Calu3 (cell line): Measurements from ENCODE around the gene HDAC7. TPM values are rescaled to one million over a fixed set of nuclear protein-coding genes. Genes with fewer than 3 reads are reported as not detected.

ENCODE experiments used
- BruUV-seq: library from RNA; stranded (reverse); fragments of 400-500 nt; replicated peaks from 2 replicates; lab custom pipeline; 2021; lab: Mats Ljungman, UMichigan
- CTCF ChIA-PET: fragments of 300-600 bp; sonication (Branson Sonifier 250); formaldehyde crosslinking; loops from one replicate; lab custom pipeline; 2022; ENCODE audit warnings: antibody characterized with exemption; lab: Charles Lee
- DNase-seq: peaks from one replicate; pipeline ENCODE4 v3.0.0; 2022
- H3K27ac Mint-ChIP-seq: one replicate; pipeline ENCODE4 v1.8.0; 2022; ENCODE audit warnings: mixed read lengths; ENCODE audit not compliant: unreplicated experiment
- H3K27me3 Mint-ChIP-seq: one replicate; pipeline ENCODE4 v1.8.0; 2022; ENCODE audit warnings: mixed read lengths; ENCODE audit not compliant: unreplicated experiment
- H3K36me3 Mint-ChIP-seq: one replicate; pipeline ENCODE4 v1.8.0; 2022; ENCODE audit warnings: mild to moderate bottlenecking, moderate library complexity, mixed read lengths; ENCODE audit not compliant: insufficient read depth, unreplicated experiment
- H3K4me1 Mint-ChIP-seq: one replicate; pipeline ENCODE4 v1.8.0; 2022; ENCODE audit warnings: mild to moderate bottlenecking, low read depth, mixed read lengths; ENCODE audit not compliant: unreplicated experiment
- H3K4me3 Mint-ChIP-seq: one replicate; pipeline ENCODE4 v1.8.0; 2022; ENCODE audit warnings: mild to moderate bottlenecking, low read depth, moderate library complexity, mixed read lengths; ENCODE audit not compliant: unreplicated experiment
- H3K9me3 Mint-ChIP-seq: one replicate; pipeline ENCODE4 v1.8.0; 2022; ENCODE audit warnings: low read depth, mixed read lengths; ENCODE audit not compliant: unreplicated experiment
- CTCF ChIP-seq: fragments of 200-600 bp; IDR thresholded peaks from one replicate; pipeline ENCODE4 v1.8.0; 2022; ENCODE audit warnings: antibody characterized with exemption; ENCODE audit not compliant: unreplicated experiment
- intact Hi-C: fragments of 100-400 bp; cut with micrococcal nuclease; formaldehyde crosslinking; loops from one replicate; pipeline ENCODE4 v1.10.0; 2022; ENCODE audit not compliant: unreplicated experiment
- total RNA-seq: library from RNA; stranded (reverse); gene quantifications from 2 replicates; pipeline ENCODE4 v1.2.3, GENCODE V29; 2022

Gene HDAC7
- total RNA-seq, 1 experiment from 2014 or later = 41.8 TPM

DNA sequence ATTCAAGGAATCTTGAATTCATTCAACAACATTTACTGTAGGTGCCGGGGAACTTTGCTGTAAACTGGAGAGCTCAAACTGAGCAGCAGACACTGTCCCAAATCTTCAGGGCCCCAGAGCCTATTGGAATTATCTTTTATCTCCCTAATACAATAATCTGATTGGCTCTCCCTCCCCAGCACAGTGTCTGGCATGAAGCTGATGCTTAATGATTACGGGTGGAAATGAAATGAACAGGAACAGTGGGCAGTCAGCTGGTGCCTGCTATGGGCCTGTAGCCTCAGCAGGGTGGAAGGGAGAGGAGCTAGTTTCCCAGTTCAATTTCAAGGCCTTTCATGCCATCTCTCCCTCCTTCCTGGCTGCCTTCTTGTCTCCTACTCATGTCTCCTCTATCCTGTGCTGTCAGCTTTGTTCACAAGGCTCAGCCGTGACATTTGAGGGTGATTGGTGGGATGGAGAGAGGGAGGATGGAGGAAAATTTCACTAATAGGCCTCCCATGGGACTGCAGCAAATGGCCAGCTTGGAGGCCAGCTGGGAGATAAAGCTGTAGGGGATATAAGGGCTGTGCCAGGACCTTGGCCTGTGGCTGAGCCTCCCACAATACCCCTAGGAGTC is 56.7 kb downstream of the HDAC7 start:
- H3K27me3 Mint-ChIP-seq = no peaks in the 10 kb centered on the region
- no peak for DNase-seq
- H3K27ac Mint-ChIP-seq = no peak overlapping the region
- no peak for TF ChIP-seq CTCF
- H3K4me1 Mint-ChIP-seq = no peaks in the 10 kb centered on the region
- no TSS peak for BruUV-seq
- intact Hi-C loops = no loop called here
- no peak overlapping the region for H3K4me3 Mint-ChIP-seq
- CTCF ChIA-PET = interaction anchor here (1.5 kb wide), 1 partner anchor 19 kb away, joined by 5 read pairs; no protein-coding TSS in a partner anchor
- no peaks in the 10 kb centered on the region for H3K9me3 Mint-ChIP-seq
- H3K36me3 Mint-ChIP-seq = peaks cover 7% of the 10 kb centered on the region

GRCh38 chr12:47758834-47759690 is 60.6 kb downstream of the HDAC7 start, which contains the start of gene RAPGEF3:
Gene RAPGEF3 (minus strand): TSS chr12:47758880. CDS start chr12:47758556, 324 bp downstream.
- peak within 1 kb of the TSS; percentile 82 for H3K4me3 Mint-ChIP-seq
- intact Hi-C loops = loop anchor here (2.0 kb wide), 1 partner anchor 14 kb away; no protein-coding TSS in a partner anchor
- peaks cover 17% of the 10 kb centered on the region for H3K36me3 Mint-ChIP-seq
- DNase-seq = peak; percentile 83
- CTCF ChIA-PET = interaction anchor here (0.9 to 2.1 kb wide), 4 partner anchors 12 to 17 kb away, joined by 3 to 14 read pairs (median 6); no protein-coding TSS in a partner anchor
- no peaks in the 10 kb centered on the region for H3K27me3 Mint-ChIP-seq
- no peaks in the 10 kb centered on the region for H3K9me3 Mint-ChIP-seq
- TF ChIP-seq CTCF = peak; percentile 29
- TSS peak; percentile 11 for BruUV-seq
- H3K4me1 Mint-ChIP-seq = peaks cover 34% of the 10 kb centered on the region
- peak within 1 kb of the TSS; percentile 85 for H3K27ac Mint-ChIP-seq

GRCh38 chr12:47758584-47758833 is 61.2 kb downstream of the HDAC7 start:
- TF ChIP-seq CTCF = no peak
- no peaks in the 10 kb centered on the region for H3K27me3 Mint-ChIP-seq
- DNase-seq = no peak
- H3K36me3 Mint-ChIP-seq = peaks cover 21% of the 10 kb centered on the region
- BruUV-seq = no TSS peak
- CTCF ChIA-PET = interaction anchor here (0.9 to 2.1 kb wide), 4 partner anchors 13 to 17 kb away, joined by 3 to 14 read pairs (median 6); no protein-coding TSS in a partner anchor
- no peak overlapping the region for H3K27ac Mint-ChIP-seq
- intact Hi-C loops = loop anchor here (2.0 kb wide), 1 partner anchor 14 kb away; no protein-coding TSS in a partner anchor
- H3K9me3 Mint-ChIP-seq = no peaks in the 10 kb centered on the region
- H3K4me3 Mint-ChIP-seq = peak overlapping the region; percentile 82
- H3K4me1 Mint-ChIP-seq = peaks cover 40% of the 10 kb centered on the region

- Mint-ChIP-seq H3K27me3 (no peaks in the 10 kb centered on the region), H3K36me3 (peaks cover 25% of the 10 kb centered on the region), H3K4me1 (peaks cover 45% of the 10 kb centered on the region), H3K27ac (no peak overlapping the region), H3K4me3 (peak overlapping the region; percentile 82), H3K9me3 (no peaks in the 10 kb centered on the region)
- no TSS peak for BruUV-seq
- intact Hi-C loops = loop anchor here (2.0 kb wide), 1 partner anchor 13 kb away; no protein-coding TSS in a partner anchor
- TF ChIP-seq CTCF = no peak
- CTCF ChIA-PET = interaction anchor here (0.9 to 2.1 kb wide), 5 partner anchors 9 to 17 kb away, joined by 3 to 14 read pairs (median 3); partner anchors contain the start of gene SLC48A1
- no peak for DNase-seq
Observed at GRCh38 chr12:47757840-47758583, 61.7 kb downstream of the HDAC7 start.
